ENCODE data around the gene CHST11.

Gene CHST11

GRCh38 chr12:104472748-104473147 lies 16.0 kb downstream of the CHST11 start:
- no peak for TF ChIP-seq CTCF (IDR thresholded peaks at IDR 0.05; ENCODE audit: low read depth, low read length)
- no peak overlapping the region for H3K4me3 ChIP-seq (ENCODE audit: low read depth, low read length)

DNA sequence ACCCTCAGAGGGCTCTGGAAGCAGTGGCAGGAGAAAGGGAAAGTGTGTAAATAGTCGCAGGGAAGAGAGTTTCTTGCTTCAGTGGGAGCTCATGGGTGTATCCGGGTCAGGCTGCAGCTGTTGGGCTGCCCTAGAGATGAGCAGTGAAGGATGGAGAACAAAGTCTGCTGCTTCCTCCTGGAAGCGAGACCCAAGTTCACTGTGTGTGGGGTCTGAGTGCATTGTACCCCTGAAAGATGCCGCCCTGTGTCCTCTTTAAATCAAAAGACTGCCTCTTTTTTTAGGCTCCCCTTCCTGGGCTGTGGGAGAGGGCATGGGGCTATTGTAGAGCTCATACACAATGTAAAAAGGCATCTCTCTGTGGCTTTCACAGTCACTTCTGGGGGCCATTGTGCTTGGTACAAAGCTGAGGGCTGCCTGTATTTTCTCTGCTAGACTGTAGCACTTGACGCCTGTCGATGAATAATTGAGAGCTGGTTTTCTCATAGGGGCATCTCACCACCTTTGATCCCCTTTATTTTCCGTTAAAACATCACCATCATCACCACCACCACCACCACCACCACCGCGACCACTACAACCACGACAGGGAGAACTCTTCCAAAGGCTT lies 16.7 kb downstream of the CHST11 start:
- TF ChIP-seq CTCF (IDR thresholded peaks at IDR 0.05; ENCODE audit: low read depth, low read length): no peak
- no peak overlapping the region for H3K4me3 ChIP-seq (ENCODE audit: low read depth, low read length)

DNA sequence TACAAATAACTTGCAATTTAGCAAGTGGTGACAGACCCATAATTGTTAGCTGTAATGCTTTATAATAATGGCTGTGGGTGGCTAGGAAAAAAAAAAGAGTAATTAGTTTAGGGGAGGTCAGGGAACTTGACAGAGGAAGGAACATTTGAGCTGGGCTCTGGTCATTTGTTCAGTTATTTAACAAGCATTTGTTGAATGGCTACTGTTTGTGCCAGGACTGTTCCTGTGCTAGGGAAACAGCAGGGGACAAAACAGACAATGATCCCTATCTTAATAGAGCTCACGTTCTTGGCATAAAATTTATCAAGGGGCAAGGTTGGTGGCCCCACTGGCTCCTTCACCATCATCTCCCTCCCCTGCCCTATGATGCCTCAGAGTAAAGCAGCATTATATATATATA lies 18.5 kb downstream of the CHST11 start:
- H3K4me3 ChIP-seq (ENCODE audit: low read depth, low read length): no peak overlapping the region
- no peak for TF ChIP-seq CTCF (IDR thresholded peaks at IDR 0.05; ENCODE audit: low read depth, low read length)

DNA sequence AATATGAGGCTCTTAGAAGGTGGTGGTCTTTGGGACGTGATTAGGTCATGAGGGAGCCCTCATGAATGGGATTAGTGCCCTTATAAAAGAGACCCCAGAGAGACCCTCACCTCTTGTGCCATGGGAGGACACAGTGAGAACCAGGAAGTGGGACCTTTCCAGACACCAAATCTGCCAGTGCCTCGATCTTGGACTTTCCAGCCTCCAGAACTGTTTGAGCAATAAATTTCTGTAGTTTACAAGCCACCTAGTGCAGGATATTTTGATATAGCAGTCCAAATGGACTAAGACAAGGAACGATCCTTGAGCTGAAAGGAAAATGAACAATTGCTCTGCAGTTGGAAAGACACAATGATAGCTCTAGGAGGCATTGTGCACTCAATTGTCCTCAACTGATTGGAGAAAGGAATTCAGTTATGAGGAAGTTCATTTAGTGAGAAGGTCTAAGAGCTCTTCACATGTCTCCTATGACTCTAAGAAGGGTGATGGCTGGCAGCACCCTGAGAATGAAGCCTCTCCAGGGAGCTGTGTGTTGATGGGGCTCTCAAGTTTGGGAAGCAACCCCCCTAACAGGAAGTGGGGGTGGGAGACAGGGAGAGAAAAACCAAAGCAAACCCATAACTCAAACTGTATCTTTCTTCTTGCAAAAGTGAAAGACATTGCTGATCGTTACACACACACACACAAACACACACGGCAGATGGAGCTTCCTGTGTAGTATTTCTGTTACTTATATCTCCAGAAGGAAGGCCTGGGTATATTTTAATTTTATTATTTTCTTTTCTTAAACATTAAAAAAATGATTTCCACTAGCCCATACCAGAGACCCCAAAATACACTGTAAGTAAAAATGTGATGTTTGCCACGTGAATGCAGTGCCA lies 21.0 kb downstream of the CHST11 start:
- no peak for TF ChIP-seq CTCF (IDR thresholded peaks at IDR 0.05; ENCODE audit: low read depth, low read length)
- no peak overlapping the region for H3K4me3 ChIP-seq (ENCODE audit: low read depth, low read length)

DNA sequence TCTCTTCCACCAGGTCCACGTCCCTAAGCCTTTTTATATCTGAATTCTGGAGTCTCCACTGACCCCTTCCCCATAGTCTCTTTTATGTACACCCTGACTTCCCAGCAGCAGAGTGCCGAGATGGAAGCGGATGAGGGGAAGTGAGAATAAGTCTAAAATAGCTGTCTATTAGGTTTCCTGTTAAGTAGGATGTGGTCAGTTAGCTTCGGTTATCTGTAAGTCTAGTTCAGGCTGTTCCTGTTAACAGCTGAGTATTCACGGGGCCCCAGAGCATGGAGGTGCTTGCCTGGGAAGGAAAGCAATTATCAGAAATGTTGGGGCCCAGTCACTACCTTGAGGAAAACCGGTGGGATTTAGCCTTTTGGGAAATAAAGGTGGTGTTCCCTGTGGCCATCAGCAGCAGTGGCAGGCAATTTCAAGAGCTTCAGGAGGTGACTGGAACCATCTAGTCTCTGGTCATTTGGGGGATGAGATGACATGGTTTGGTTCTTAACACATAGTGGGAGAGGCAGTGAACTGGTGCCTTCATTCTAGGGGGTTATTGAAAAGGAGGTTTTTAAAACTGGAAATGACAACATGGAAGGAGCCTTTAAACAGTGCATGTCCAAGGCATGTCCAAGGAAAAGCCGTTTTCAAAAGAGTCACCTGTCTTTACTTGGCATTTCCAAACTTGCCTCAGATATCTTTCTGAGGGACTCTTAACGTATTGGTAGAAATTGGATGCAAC lies 21.8 kb downstream of the CHST11 start:
- no peak for TF ChIP-seq CTCF (IDR thresholded peaks at IDR 0.05; ENCODE audit: low read depth, low read length)
- no peak overlapping the region for H3K4me3 ChIP-seq (ENCODE audit: low read depth, low read length)

DNA sequence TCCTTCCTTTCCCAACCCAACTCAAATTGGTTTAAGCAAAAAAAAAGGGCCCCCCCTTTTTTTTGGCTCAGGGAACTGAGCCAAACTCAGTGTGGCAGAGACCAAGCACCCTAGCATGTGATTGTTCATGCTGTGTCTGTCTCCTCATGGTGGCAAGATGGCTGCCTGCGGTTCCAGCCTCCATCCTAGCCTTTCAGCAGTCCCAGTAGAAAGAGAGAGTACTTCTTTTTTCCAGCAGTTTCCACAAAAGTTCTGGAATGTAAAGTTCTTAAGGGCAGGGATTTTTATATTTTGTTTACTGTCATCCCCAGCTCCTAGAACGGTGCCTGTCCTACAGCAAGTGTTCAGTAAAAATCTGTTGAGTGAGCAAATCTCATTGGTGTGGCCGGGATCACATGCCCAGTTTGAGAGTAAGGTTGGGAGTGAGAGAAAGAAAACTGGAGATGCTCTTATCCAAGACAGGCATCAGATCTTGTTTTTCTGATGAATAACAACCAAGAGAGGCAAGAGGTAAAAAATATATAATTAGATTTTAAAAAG lies 22.4 kb downstream of the CHST11 start:
- no peak overlapping the region for H3K4me3 ChIP-seq (ENCODE audit: low read depth, low read length)
- no peak for TF ChIP-seq CTCF (IDR thresholded peaks at IDR 0.05; ENCODE audit: low read depth, low read length)
